NCI-H345 (cell line): Measurements from ENCODE around the gene IFT172.
A peak's percentile ranks its signal among the peaks of the same experiment; 100 is the strongest.
"Not testable (repeated sequence)": the region's sequence is repeated elsewhere in the genome, so short reads cannot be mapped to it uniquely, and the experiment has no call there.

Source experiments
- DNase-seq: peaks from one replicate; lab custom pipeline; 2025; lab: John Stamatoyannopoulos, UW

The IFT172 gene

DNA sequence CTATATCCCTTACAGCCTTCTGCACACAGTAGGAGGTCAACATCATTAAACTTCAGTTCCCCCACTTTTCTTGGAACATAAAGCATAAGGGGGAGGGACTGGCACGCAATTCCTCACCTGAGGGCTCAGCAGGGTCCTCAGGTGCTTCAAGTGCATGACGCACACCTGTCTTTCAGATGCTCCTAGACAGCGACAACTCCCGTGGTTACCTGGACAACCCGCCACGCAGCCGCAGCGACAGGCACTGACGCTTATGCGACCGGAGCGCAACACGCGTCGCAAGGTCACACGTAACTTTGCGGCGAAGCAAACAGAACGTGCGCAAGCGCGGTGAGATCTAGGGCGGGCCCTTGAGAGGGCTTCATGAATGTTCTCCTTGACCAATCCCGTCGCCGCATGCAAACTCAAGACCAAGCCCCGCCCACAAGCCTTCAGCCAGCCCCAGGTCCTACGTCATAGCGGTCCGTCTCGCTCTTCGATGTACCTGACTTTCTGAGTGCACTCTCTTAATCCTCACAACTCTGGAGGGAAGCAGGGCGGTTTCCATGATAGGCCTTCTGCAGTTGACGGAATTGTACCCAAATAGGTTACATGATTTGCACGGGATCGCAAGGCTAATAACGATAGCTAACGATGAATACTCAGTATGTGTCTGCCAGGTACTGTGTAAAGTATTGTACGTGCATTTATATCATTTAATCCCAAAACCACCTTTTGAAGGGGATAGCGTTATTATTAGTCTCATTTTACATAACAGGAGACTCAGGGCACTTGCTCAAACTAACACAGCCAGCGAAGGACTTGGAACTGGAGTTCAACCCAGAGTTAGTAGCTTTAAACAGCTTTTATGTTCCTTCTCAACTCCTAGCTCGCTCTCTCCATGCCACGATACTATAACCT lies at the start of gene IFT172:
Gene IFT172, minus strand, starts transcription at position 246 of the 900 bp plus-strand sequence. Its CDS starts 90 bp downstream, at position 156.
- DNase-seq: peak; percentile 100

DNA sequence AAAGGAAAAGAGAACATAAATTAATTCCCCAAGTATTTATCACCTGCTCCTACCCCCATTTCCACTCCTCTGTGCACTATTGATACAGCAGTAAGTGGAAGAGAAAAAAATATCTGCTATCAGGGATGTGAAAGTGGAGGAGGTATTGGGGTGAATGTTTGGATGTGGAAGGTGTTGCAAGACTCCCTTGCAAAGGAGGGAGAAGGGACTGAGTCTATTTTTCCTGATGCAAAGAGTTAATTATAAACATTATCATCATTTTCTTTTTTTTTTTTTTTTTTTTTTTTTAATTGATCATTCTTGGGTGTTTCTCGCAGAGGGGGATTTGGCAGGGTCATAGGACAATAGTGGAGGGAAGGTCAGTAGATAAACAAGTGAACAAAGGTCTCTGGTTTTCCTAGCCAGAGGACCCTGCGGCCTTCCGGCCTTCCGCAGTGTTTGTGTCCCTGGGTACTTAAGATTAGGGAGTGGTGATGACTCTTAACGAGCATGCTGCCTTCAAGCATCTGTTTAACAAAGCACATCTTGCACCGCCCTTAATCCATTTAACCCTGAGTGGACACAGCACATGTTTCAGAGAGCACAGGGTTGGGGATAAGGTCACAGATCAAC lies 49.4 kb upstream of the IFT172 start:
- not testable (repeated sequence) for DNase-seq

- DNase-seq: no peak
Observed at GRCh38 chr2:27537287-27537686, 47.7 kb upstream of the IFT172 start.

DNA sequence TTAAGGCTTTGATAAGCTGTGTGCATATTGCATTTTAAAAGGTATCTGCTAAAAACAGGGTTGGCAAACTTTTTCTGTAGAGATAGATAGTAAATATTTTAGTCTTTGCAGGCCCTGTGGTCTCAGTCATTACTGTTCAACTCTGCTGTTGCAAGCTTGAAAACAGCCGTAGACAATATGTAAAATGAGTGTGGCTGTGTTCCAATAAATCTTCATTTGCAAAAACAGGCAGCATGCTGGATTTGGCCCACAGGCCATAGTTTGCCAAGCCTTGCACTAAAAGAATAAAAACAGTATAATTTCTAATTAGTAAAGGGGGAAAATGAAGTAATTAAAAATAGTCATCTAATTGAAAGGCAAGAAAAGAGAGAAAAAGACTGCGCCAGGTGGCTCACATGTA lies 42.4 kb upstream of the IFT172 start:
- no peak for DNase-seq

DNA sequence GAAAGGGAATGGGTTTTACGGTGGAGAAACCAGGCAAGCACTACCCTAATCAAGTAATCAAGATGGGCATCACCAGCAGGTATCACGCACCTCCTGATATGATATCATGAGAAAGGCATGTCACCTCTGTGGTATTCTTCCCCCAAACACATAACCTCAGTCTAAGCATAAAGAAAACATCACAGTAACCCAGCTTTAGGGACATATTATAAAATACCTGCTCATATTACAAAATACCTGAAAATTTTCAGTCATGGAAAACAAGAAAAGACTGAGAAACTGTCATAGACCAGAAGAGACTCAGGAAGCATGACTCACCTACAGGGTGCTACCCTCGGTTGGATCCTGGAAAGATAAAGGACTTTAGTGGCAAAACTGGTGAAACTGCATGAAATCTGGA lies 37.6 kb upstream of the IFT172 start:
- no peak for DNase-seq

DNA sequence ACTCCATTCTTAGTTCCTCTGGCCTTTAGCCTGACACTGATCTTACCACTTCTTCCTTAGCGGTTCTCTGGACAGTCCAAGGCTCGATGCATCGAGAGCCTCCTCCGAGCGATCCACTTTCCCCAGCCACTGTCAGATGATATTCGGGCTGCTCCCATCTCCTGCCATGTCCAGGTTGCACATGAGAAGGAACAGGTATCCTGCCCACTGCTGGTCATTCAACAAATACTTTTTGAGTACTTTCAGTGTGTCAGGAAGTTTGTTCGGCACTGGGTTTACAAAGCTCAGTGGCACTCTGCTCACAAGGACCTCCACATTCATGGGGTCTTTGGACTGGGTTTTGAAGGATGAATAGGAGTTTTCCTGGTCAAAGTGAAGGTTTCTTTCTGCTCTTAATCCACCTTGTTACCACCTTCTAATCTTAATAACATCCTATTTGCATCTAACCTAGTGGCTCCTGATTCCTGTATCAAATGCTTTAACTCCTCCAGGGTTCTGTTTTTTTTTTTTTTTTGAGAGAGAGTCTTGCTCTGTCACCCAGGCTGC lies 32.9 kb upstream of the IFT172 start:
- DNase-seq: no peak

DNA sequence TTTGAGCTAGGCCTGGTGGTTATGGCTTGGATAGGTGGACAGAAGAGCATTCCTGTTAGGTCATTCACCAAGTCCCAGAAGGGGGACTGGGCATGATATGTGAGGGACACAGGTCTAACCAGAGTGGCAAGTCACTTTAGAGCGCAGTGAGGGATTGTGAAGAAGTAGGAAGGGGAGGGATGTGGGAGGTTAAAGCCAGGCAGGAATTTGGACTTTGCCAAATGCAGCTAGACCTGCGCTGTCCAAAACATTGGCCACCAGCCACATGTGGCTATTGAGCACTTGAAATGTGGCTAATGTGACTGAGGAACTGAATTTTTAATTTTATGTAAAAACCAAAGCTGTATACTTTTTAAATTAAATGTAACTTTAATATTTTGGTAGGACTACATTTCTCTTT lies 30.8 kb upstream of the IFT172 start:
- no peak for DNase-seq

GRCh38 chr2:27518782-27519113 lies 29.2 kb upstream of the IFT172 start:
- DNase-seq: no peak

DNA sequence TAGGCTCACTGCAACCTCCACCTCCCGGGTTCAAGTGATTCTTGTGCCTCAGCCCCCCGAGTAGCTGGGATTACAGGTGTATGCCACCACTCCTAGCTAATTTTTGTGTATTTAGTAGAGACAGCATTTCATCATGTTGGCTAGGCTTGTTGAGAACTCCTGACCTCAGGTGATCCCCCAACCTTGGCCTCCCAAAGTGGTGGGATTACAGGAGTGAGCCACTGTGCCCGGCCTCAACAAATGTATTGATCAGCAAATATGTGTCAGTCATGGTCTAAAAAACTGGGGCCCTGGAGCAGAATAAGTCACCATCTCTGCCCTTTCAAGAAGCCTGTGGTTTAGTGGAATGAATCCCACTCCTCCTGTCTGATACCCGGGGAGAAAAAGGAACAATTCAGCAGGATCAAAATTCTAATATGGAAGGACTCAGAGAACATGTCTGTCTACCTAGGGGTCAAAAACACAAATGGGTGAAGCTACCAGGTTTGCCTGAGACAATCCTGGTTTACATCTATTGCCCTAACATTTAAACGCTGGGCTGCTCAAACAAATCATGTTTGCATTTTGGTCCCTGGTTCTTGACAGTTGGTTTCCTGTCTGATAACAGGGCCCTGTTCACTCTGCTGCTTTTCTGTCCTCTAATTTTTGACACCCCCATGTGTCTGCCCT lies 28.7 kb upstream of the IFT172 start:
- no peak for DNase-seq

DNA sequence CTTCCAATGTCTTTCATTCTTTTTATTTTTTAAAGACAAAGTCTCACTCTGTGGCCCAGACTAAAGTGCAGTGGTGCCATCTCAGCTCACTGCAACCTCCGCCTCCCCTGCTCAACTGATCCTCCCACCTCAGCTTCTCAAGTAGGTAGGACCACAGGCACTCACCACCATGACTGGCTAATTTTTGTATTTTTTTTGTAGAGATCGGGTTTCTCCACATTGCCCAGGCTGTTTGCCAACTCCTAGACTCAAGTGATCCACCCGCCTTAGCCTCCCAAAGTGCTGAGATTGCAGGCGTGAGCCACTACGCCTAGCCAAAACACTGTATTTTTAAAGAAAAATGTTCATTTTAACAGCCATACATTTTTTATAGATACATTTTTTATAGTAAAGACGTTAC lies 19.8 kb upstream of the IFT172 start:
- DNase-seq: no peak

GRCh38 chr2:27507293-27507692 lies 17.8 kb upstream of the IFT172 start:
- no peak for DNase-seq

DNA sequence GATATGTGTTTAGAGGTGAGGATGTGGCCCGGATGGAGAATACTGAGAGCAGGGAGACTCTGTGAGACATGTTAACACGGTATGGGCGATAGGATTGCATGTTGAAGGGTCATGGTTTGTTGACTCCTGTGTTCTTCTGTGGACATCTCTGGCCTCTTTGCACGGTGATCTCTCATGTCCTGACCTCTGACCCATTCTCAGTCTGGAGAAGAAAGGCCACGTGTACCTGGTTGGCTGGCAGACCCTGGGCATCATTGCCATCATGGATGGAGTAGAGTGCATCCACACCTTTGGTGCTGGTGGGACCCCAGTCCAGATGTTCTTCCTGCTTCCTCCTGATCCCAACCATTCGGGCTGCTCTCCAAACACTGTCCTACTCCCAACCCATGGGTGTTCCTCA lies 17.0 kb upstream of the IFT172 start:
- DNase-seq: no peak

DNA sequence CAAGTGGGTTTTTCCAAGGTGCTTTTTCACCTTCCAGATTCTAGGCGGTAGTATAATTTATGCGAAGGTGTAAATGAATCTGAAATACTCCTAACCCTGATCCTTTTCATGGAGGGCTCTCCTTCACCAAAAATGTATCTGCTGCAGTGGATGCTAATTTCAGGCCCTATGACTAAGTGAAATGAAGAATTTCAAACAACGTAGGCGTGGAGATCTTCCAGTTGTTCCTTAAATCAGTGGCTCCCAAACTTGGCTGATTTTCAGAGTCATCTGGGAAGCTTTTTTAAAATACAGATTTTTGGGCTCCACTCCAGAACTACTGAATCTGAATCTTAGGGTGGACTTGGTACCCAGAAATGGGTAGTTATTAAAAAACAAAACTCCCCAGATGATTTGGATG lies 12.6 kb upstream of the IFT172 start:
- DNase-seq: no peak

DNA sequence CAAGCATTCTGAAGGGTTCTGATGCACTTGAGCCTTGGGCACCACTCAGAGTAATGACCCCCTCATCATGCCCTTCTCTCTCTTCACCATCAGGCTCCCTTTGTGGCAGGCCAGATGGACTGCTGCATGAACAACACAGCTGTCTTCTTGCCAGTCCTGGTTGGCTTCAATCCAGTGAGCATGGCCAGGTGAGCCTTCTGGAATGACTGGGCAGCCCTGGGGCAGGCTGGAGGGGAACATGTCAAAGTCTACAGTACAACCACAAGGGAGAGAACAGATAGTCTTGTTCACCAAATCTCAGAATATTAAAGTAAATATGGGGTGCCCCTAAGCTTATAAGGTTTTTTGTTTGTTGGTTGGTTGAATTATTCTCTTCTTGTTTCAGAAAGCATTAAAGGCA lies 11.5 kb upstream of the IFT172 start:
- DNase-seq: no peak

- DNase-seq: no peak
Observed at GRCh38 chr2:27498975-27499374, 9.4 kb upstream of the IFT172 start.

DNA sequence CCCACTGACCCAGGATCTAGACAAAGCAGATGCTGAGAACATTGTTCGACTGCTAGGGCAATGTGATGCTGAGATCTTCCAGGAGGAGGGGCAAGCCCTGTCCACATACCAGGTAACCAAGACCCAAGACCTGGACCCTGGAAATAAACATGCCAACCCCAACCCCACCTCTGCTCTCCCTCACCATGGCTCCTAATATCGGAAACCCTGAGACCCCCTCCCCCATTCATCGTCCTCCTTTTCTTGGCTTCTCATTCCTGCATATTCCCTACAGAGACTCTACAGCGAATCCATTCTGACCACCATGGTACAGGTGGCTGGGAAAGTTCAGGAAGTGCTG lies 7.7 kb upstream of the IFT172 start:
- no peak for DNase-seq

- no peak for DNase-seq
Observed at GRCh38 chr2:27496357-27497287, 7.1 kb upstream of the IFT172 start, which contains the start of gene GCKR. TSS of gene GCKR (plus strand) at chr2:27496839. CDS start at chr2:27496905, 66 bp downstream.

- no peak for DNase-seq
Observed at GRCh38 chr2:27495840-27496356, 6.4 kb upstream of the IFT172 start.

DNA sequence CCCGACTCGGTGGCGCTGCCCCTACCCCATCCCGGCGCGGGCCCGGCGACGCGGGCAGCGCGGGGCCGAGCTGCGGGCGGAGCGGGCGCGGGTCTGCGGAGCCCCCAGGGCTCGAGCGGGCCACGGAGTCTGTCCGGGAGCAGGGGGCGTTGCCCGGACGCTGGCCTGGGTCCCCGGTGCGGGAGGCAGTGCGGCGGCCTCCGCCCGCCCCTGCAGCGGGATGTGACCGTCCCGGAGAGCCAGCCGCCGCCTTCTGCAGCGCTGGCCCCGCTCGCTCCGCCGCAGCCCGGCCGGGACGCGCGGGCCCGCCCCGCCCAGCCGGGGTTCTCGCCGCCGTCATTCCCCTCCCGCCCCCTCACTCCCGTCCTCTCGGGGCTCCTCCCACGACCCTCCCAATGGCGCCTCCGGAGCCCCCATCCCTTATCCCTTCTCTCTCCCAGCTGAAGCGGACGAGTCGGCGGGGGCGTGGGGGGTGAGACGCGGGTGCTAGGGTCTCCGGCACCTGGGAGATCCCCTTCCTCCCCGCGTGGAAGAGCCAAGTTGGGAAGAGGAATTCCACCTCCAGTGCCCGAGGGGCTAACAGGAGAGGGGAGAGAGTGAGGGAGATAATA lies 5.5 kb upstream of the IFT172 start, which contains the start of gene FNDC4:
Gene FNDC4, minus strand, starts transcription at position 257 of the 611 bp plus-strand sequence. CDS start 521 bp downstream, outside the sequence.
- DNase-seq: peak; percentile 45

GRCh38 chr2:27494284-27494943 lies 4.9 kb upstream of the IFT172 start:
- no peak for DNase-seq
